HG03064 (cell line): Measurements from ENCODE around the gene PLA2G3.

Source experiments
- ATAC-seq: cut with Tn5 transposase; IDR thresholded peaks from one replicate; pipeline ENCODE4 v1.9.1; 2021; ENCODE audit warnings: low read depth; ENCODE audit not compliant: unreplicated experiment

The PLA2G3 gene

GRCh38 chr22:31089160-31090100 lies 50.9 kb downstream of the PLA2G3 start:
- ATAC-seq: no peak

GRCh38 chr22:31088233-31088986 lies 51.9 kb downstream of the PLA2G3 start:
- no peak for ATAC-seq

GRCh38 chr22:31087744-31088215 lies 52.5 kb downstream of the PLA2G3 start:
- no peak for ATAC-seq

GRCh38 chr22:31086703-31087330 lies 53.5 kb downstream of the PLA2G3 start:
- no peak for ATAC-seq

- ATAC-seq: no peak
Observed at GRCh38 chr22:31085928-31086327, 54.4 kb downstream of the PLA2G3 start.

- ATAC-seq: no peak
Observed at GRCh38 chr22:31085493-31085824, 54.8 kb downstream of the PLA2G3 start.

- peak; percentile 57 for ATAC-seq
Observed at GRCh38 chr22:31084811-31085492, 55.4 kb downstream of the PLA2G3 start.
